ENCODE measurements around the gene SFXN5. TPM values are rescaled to one million over a fixed set of nuclear protein-coding genes. Genes with fewer than 3 reads are reported as not detected.

Gene SFXN5
- total and polyA plus RNA-seq, 2 of the 4 experiments (the other 2 are of a cell fraction): 8.6 to 17.0 TPM

DNA sequence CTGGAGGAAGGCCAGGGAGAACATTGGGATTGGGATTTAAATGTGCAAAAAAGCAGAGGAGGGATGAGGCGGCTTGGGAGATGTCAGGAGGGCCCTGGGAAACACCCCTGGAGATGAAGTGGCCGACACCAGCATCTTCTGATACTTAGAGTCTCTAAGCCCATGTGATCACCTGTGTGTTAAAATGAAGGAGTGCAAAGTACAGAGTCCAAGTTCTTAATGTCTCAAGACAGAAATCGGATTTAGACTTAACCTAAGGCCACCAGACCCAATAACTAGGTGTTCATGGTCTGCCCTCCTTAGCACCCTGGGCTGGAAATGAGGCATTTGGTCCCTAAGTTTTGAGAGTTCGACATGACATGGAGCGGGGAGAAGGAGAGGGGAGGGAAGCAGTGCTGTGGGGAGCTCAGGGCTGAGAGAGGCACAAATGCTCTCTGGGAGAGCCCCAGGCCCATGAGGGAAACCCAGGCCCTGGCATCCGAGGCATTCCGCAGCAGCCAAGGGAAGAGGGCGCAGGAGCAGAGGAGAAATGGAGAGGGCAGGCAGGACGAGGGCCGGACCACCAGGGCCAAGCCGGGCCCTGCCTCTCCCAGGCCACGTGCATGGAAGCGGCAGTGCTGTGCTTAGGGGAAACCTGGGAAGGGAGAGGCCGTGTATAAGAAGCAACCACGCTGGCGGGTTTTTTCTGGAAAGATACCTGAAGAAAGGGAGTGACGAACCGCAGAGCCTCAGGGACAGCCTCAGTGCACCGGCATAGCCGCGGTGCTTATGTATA lies 63.3 kb downstream of the SFXN5 start:
- Histone ChIP-seq H3K27me3 (ENCODE audit: control insufficient read depth, insufficient read depth, low read length) (no peaks in the 10 kb centered on the region), H4K5ac (ENCODE audit: low read depth, low read length) (no peak overlapping the region), H3K9me1 (ENCODE audit: insufficient read depth, low read length) (0 out of 2 replicates have a peak, but pooled peaks cover 5% of the 10 kb centered on the region), H4K91ac (ENCODE audit: insufficient read depth, low read depth, low read length) (no peak overlapping the region), H3K4me3 (ENCODE audit: insufficient read depth, low read depth, low read length) (no peak overlapping the region), H3K36me3 (ENCODE audit: control insufficient read depth, insufficient read depth, low read length) (peaks cover 6% of the 10 kb centered on the region; the same call in 1 of the 2 replicates), H3K14ac (replicated peaks; ENCODE audit: low read depth, low read length) (no peak overlapping the region), H3K9me3 (ENCODE audit: control insufficient read depth, insufficient read depth, low read length) (no peaks in the 10 kb centered on the region), H3K56ac (ENCODE audit: extremely low read depth, insufficient read depth, low read length) (no peak overlapping the region), H3K4ac (ENCODE audit: low read depth, low read length) (no peak overlapping the region), H3K27ac (ENCODE audit: insufficient read depth, low read length) (no peak overlapping the region), H2AK9ac (replicated peaks; ENCODE audit: low read depth, low read length, poor library complexity) (no peak overlapping the region), H2BK20ac (ENCODE audit: low read depth, low read length) (no peak overlapping the region), H3K4me1 (ENCODE audit: control insufficient read depth, insufficient read depth, low read length) (no peaks in the 10 kb centered on the region), H3K9ac (ENCODE audit: low read depth, low read length) (no peak overlapping the region), H3K23ac (ENCODE audit: low read depth, low read length) (no peak overlapping the region), H2AK5ac (ENCODE audit: low read depth, low read length) (no peak overlapping the region), H2BK5ac (ENCODE audit: low read depth, low read length, poor library complexity, severe bottlenecking) (no peak overlapping the region), H3K4me2 (ENCODE audit: low read depth, low read length) (no peak overlapping the region), H4K8ac (ENCODE audit: low read depth in 2 of 2, low read length in 2 of 2) (no peak overlapping the region), H3K79me1 (ENCODE audit: low read depth in 1 of 2, low read length in 2 of 2) (0 out of 4 replicates have a peak, but pooled peaks cover 0 to 3% of the 10 kb centered on the region in 2 experiments), H2AFZ (replicated peaks; ENCODE audit: low read length, poor library complexity) (no peak overlapping the region), H2BK120ac (ENCODE audit: low read depth, low read length) (no peak overlapping the region), H4K20me1 (ENCODE audit: insufficient read depth, low read length) (no peaks in the 10 kb centered on the region), H3K18ac (ENCODE audit: low read depth, low read length) (no peak overlapping the region), H2BK15ac (ENCODE audit: low read depth, low read length) (no peak overlapping the region)
- DNase-seq (no peak), ATAC-seq (ENCODE audit: low read depth) (no peak)
- CTCF ChIA-PET: interaction anchor here (0.9 kb wide), 1 partner anchor 149 kb away, joined by 3 read pairs; no protein-coding TSS in a partner anchor
- POLR2A ChIA-PET (ENCODE audit: unreplicated experiment): no interaction called here
- no peak for TF ChIP-seq FOS (IDR thresholded peaks at IDR 0.05; ENCODE audit: low read depth, low read length)
- TF ChIP-seq CTCF (conservative IDR thresholded peaks at IDR 0.05; ENCODE audit: low read depth, low read length): no peak
- no peak for TF ChIP-seq POLR2A (IDR thresholded peaks at IDR 0.05; ENCODE audit: low read depth, low read length)
- TF ChIP-seq RAD21 (IDR thresholded peaks at IDR 0.05; ENCODE audit: low read length): no peak
- intact Hi-C loops (cut with micrococcal nuclease) (no loop called here), dilution Hi-C loops (cut with HindIII; ENCODE audit: low sequenced_read_pairs, unreplicated experiment) (no loop called here), in situ Hi-C loops (cut with MboI; ENCODE audit: low sequenced_read_pairs) (no loop called here)
- no TSS peak for BruUV-seq (replicated peaks)
- WGBS, 2 experiments (ENCODE audit: extremely low coverage in 2 of 2, insufficient read length in 1 of 2): 100% methylated on average over 6 of the region's 21 CpGs; no CpG with 5 or more reads in 1 of the 2 experiments

All from IMR-90 (cell line).